ENCODE results near the gene TRPM5.

The TRPM5 gene

DNA sequence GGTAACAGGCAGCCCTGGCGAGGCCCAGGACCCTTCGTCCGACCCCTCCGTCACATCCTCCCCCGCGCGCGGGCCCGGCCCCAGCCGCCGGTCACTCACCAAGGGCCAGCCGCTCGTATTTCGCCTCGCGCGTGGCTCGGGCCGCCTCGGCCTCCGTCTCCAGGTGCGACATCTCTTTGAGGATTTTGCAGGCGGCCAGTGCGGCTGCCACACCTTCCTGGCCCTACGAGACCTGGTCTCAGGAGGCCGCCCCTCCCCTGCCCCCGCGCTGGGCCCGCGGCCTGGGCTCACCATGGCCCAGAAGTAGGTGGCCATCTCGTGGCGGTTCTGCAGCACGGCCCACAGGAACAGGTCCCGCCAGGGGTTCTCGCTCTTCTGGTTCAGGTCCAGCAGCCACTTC is 29.7 kb downstream of the TRPM5 start:
- Histone ChIP-seq H3K4me3 (ENCODE audit: insufficient read depth, low read depth, low read length, poor library complexity, severe bottlenecking) (no peak overlapping the region), H3K27ac (ENCODE audit: insufficient read depth, low read length, poor library complexity, severe bottlenecking) (no peak overlapping the region), H3K9me3 (ENCODE audit: control insufficient read depth, low read length) (no peaks in the 10 kb centered on the region), H3K36me3 (ENCODE audit: control insufficient read depth, insufficient read depth, low read length) (no peaks in the 10 kb centered on the region), H3K4me1 (ENCODE audit: control insufficient read depth, insufficient read depth, low read length, poor library complexity, severe bottlenecking) (no peaks in the 10 kb centered on the region), H3K27me3 (replicated peaks; ENCODE audit: control insufficient read depth, insufficient read depth, low read length, poor library complexity, severe bottlenecking) (no peaks in the 10 kb centered on the region)
- DNase-seq, result no peak

DNA sequence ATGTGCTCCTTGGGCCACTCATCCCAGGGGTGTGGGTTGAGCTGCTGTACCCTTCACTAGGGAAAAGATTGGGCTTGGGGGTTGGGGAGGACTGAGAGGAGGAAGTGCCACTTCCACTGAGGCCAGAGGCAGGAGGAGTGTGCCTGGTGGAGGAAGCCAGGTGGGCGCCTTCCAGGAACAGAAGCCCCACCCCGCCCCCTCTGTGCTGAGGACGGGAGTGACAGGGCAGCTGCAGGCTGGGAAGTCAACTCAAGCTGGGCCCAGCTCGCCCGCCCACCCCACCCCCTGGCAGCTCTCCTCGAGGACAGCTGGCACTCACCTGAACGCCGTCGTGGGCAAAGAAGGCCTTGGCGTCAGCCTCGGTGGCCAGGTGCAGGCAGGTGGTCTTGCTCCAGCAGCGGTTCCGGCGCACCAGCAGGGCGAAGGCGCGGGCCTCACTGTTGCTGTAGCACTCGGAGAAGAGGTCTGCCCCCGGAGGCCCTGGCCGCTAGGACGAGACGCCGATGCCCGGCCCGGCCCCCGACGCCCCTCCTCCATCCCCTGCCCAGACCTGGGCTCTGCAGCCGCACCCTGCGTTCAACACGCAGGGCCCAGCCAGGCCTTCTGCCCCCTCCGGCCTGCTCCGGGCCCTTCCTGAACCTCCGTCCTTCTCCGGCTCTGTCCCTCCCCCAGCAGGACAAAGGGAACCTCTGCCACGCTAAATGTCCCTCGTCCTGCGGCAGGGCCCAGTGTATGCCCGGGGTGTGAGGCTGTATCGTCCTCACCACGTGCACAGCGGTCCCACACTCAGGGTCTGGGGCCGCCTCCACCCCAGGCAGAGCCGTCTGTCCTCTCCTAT is 30.4 kb downstream of the TRPM5 start:
- H3K4me3 ChIP-seq (ENCODE audit: insufficient read depth, low read depth, low read length, poor library complexity, severe bottlenecking), result no peak overlapping the region
- H3K27me3 ChIP-seq (replicated peaks; ENCODE audit: control insufficient read depth, insufficient read depth, low read length, poor library complexity, severe bottlenecking), result no peaks in the 10 kb centered on the region
- no peak for DNase-seq
- no peaks in the 10 kb centered on the region for H3K4me1 ChIP-seq (ENCODE audit: control insufficient read depth, insufficient read depth, low read length, poor library complexity, severe bottlenecking)
- no peak overlapping the region for H3K27ac ChIP-seq (ENCODE audit: insufficient read depth, low read length, poor library complexity, severe bottlenecking)
- no peaks in the 10 kb centered on the region for H3K36me3 ChIP-seq (ENCODE audit: control insufficient read depth, insufficient read depth, low read length)
- H3K9me3 ChIP-seq (ENCODE audit: control insufficient read depth, low read length), result no peaks in the 10 kb centered on the region

DNA sequence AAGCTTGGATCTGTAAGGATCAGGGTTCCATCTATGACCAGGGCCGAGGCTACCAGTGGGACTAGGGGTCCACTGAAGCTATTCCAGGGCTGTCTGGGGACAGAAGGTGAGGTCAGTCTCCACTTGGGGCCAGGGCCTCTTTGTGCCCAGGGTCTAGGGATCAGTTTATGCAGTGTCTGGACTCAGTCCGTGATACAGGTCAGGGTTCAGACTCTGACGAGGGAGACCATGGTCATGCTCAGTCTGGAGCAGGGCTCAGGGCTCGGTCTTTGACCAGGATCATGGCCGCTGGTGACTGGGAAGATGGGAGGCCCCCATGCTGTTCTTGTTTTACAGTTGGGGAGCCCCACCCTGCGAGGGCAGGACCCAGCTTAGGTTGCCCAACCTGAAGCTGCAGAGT is 32.0 kb downstream of the TRPM5 start:
- no peaks in the 10 kb centered on the region for H3K4me1 ChIP-seq (ENCODE audit: control insufficient read depth, insufficient read depth, low read length, poor library complexity, severe bottlenecking)
- no peak for DNase-seq

DNA sequence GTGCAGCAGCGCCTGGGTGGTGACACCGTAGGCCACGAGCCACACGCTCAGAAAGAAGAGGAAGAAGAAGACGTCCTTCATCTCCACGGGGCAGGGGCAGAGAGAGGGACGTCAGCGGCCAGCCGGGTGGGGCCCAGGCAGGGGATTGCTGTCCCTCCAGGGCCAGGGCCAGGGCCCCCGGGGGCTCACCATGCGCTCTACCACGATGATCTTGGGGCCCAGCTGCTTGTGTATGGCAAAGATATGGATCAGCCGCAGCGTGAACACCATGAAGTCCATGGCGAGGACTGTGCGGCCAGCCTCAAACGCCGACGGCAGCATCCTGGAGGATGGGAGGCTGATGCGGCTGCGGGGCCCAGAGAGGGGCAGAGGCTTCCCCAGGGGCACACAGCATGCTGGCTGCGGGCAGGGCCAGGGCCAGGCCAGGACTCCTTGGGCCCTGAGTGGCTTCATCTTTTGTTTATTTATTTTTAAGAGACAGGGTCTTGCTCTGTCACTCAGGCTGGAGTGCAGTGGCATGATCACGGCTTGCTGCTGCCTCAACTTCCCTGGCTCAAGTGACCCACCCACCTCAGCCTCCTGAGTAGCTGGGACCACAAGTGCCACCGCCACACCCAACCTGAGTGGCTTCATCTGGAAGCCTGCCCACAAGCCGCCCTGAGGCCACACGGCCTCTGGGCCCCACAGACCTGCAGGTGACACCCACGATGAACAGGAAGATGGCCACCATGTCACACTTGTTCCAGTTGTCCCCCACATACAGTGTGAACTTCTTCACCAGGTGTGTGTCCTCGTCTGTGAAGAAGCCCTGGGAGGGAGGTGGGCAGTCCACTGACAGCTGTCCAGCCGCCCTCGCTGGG is 32.6 kb downstream of the TRPM5 start:
- Histone ChIP-seq H3K27ac (ENCODE audit: insufficient read depth, low read length, poor library complexity, severe bottlenecking) (no peak overlapping the region), H3K9me3 (ENCODE audit: control insufficient read depth, low read length) (no peaks in the 10 kb centered on the region), H3K36me3 (ENCODE audit: control insufficient read depth, insufficient read depth, low read length) (no peaks in the 10 kb centered on the region), H3K4me1 (ENCODE audit: control insufficient read depth, insufficient read depth, low read length, poor library complexity, severe bottlenecking) (no peaks in the 10 kb centered on the region), H3K4me3 (ENCODE audit: insufficient read depth, low read depth, low read length, poor library complexity, severe bottlenecking) (no peak overlapping the region), H3K27me3 (replicated peaks; ENCODE audit: control insufficient read depth, insufficient read depth, low read length, poor library complexity, severe bottlenecking) (no peaks in the 10 kb centered on the region)
- DNase-seq, result no peak

More for the DNA sequence above, 32.0 kb downstream of the TRPM5 start:
- H3K4me3 ChIP-seq (ENCODE audit: insufficient read depth, low read depth, low read length, poor library complexity, severe bottlenecking), result no peak overlapping the region
- H3K9me3 ChIP-seq (ENCODE audit: control insufficient read depth, low read length), result no peaks in the 10 kb centered on the region
- H3K36me3 ChIP-seq (ENCODE audit: control insufficient read depth, insufficient read depth, low read length), result no peaks in the 10 kb centered on the region
- H3K27ac ChIP-seq (ENCODE audit: insufficient read depth, low read length, poor library complexity, severe bottlenecking), result no peak overlapping the region
- no peaks in the 10 kb centered on the region for H3K27me3 ChIP-seq (replicated peaks; ENCODE audit: control insufficient read depth, insufficient read depth, low read length, poor library complexity, severe bottlenecking)

DNA sequence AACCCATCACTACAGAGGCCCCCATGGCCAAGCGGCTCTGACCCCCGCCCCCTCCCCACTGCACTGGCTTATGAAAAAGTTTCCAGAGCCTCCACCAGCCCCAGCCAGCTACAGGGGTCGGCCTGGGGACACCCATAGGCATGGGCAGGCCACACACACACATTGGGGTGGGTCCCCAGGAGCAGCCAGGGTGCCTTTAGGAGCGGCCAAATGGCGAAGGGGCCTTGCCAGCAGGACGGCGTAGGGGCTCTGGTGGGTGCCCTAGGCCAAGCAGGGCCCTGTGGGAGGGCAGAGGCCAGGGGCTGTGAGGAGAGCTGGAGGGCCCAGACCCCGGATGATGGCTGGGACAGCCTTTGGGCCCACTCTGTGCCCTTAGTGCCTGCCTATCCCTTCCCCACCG is 33.7 kb downstream of the TRPM5 start:
- Histone ChIP-seq H3K27me3 (replicated peaks; ENCODE audit: control insufficient read depth, insufficient read depth, low read length, poor library complexity, severe bottlenecking) (no peaks in the 10 kb centered on the region), H3K4me1 (ENCODE audit: control insufficient read depth, insufficient read depth, low read length, poor library complexity, severe bottlenecking) (no peaks in the 10 kb centered on the region), H3K9me3 (ENCODE audit: control insufficient read depth, low read length) (no peaks in the 10 kb centered on the region), H3K4me3 (ENCODE audit: insufficient read depth, low read depth, low read length, poor library complexity, severe bottlenecking) (no peak overlapping the region), H3K36me3 (ENCODE audit: control insufficient read depth, insufficient read depth, low read length) (no peaks in the 10 kb centered on the region), H3K27ac (ENCODE audit: insufficient read depth, low read length, poor library complexity, severe bottlenecking) (no peak overlapping the region)
- no peak for DNase-seq

DNA sequence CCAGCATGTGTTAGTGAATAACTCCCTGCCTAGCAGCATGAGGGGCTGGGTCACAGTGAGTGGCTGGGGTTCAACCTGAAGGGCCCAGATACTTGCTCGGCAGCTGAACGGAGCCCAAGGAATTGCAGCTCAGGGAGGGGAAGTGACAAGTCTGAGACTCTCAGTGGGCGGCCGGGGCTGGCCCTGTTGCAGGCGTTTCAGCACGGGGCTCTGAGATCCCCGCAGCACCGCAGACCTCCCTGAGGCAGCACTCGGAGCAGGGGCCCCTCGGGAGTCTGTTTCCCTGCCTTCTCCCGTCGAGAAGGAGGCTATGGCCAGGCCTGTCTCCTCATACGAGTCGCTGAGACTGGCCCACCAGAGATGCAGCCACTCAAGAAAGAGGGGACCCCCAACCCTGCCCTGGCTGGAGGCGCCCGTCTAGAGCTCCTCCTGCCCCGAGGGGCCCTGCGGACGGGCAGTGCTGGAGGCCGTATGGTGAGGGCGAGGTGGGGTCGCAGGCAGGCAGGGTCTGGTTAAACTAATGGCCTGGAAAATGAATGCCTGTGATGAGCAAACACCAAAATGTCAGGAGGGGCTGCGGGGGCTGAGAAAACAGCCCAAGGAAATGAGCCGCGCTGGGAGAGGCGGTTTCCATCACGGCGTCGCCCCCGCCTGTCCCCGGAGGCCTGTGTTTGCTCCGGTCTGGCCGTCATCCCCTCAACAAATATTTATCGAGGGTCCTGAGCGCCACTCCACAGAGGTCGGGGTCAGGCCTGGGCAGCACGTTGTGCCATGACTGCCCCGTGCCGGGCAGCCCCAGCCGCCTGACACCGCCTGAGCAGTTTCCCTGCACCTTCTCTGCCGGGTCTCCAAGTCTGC is 34.5 kb downstream of the TRPM5 start:
- Histone ChIP-seq H3K27ac (ENCODE audit: insufficient read depth, low read length, poor library complexity, severe bottlenecking) (no peak overlapping the region), H3K9me3 (ENCODE audit: control insufficient read depth, low read length) (no peaks in the 10 kb centered on the region), H3K27me3 (replicated peaks; ENCODE audit: control insufficient read depth, insufficient read depth, low read length, poor library complexity, severe bottlenecking) (no peaks in the 10 kb centered on the region), H3K36me3 (ENCODE audit: control insufficient read depth, insufficient read depth, low read length) (no peaks in the 10 kb centered on the region), H3K4me1 (ENCODE audit: control insufficient read depth, insufficient read depth, low read length, poor library complexity, severe bottlenecking) (no peaks in the 10 kb centered on the region), H3K4me3 (ENCODE audit: insufficient read depth, low read depth, low read length, poor library complexity, severe bottlenecking) (no peak overlapping the region)
- no peak for DNase-seq

DNA sequence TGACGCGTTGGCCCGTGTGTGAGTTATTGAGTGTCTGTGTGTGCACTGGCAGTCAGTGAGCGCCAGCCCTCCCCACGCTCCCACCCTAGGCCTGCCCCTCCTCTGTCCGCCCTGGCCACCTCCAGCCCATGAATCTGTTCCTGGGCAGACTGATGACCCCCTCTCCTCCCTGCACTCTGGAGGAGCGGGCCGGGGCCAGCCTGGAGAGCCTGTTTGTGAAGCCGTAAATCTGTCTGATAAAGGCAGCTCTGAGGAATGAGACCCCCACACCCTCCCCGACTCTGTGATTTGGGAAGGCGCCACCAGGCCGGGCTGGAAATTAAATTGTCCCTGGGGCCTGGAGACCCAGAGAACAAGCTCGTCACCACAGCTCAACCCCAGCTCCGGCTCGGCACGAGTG is 35.2 kb downstream of the TRPM5 start:
- H3K9me3 ChIP-seq (ENCODE audit: control insufficient read depth, low read length), result no peaks in the 10 kb centered on the region
- no peak overlapping the region for H3K4me3 ChIP-seq (ENCODE audit: insufficient read depth, low read depth, low read length, poor library complexity, severe bottlenecking)
- no peaks in the 10 kb centered on the region for H3K27me3 ChIP-seq (replicated peaks; ENCODE audit: control insufficient read depth, insufficient read depth, low read length, poor library complexity, severe bottlenecking)
- H3K27ac ChIP-seq (ENCODE audit: insufficient read depth, low read length, poor library complexity, severe bottlenecking), result no peak overlapping the region
- no peaks in the 10 kb centered on the region for H3K4me1 ChIP-seq (ENCODE audit: control insufficient read depth, insufficient read depth, low read length, poor library complexity, severe bottlenecking)
- H3K36me3 ChIP-seq (ENCODE audit: control insufficient read depth, insufficient read depth, low read length), result peaks cover 3% of the 10 kb centered on the region
- DNase-seq, result no peak

DNA sequence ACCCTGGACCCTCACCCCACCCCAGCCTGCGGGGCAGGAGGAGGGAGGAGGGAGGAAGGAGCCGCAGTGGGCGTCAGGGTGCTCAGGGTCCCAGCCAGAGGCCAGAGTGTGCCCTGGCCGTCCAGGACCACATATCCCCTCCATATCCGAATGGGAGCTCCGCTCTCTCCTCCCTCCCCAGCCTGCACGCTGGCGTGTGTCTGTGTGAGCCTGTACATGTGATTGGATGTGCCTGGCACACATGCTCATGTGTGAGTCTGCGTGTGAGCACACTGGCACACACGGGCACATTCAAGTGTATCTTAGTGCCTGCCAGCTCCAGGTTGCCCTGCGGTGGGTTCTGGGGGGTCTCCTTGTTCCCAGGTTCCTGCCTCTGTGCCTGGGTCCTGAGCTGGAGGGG is 35.6 kb downstream of the TRPM5 start:
- no peak for DNase-seq
- no peak overlapping the region for H3K27ac ChIP-seq (ENCODE audit: insufficient read depth, low read length, poor library complexity, severe bottlenecking)

DNA sequence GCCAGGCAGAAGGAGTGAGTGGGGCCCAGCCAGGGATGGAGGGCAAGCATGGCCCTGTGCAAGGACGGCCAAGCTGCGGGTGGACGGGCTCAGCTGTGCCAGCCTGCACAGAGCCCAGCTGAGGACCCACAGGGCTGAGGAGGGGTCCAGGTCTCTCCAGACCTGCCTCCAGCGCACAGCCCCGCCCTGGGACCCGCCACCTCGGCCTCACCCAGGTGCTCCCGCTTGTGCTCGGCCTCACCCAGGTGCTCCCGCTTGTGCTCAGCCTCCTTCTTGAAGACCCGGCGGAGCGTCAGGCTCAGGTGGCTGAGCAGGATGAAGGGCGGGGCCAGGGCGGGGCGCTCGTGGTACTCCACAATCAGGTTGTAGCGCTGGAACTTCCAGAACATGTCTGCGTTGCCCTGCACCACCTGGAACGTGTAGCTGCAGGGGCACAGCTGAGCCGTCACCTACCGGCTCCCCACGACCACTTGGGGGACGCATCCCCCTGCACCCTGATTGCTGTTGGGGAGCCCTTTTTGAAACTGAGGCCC is 37.4 kb downstream of the TRPM5 start:
- no peak for DNase-seq
- H3K27ac ChIP-seq (ENCODE audit: insufficient read depth, low read length, poor library complexity, severe bottlenecking), result no peak overlapping the region
- peaks cover 24% of the 10 kb centered on the region for H3K36me3 ChIP-seq (ENCODE audit: control insufficient read depth, insufficient read depth, low read length)
- peaks cover 5% of the 10 kb centered on the region for H3K4me1 ChIP-seq (ENCODE audit: control insufficient read depth, insufficient read depth, low read length, poor library complexity, severe bottlenecking)
- H3K4me3 ChIP-seq (ENCODE audit: insufficient read depth, low read depth, low read length, poor library complexity, severe bottlenecking), result no peak overlapping the region
- no peaks in the 10 kb centered on the region for H3K27me3 ChIP-seq (replicated peaks; ENCODE audit: control insufficient read depth, insufficient read depth, low read length, poor library complexity, severe bottlenecking)
- no peaks in the 10 kb centered on the region for H3K9me3 ChIP-seq (ENCODE audit: control insufficient read depth, low read length)

More for the DNA sequence above, 35.6 kb downstream of the TRPM5 start:
- Histone ChIP-seq H3K4me3 (ENCODE audit: insufficient read depth, low read depth, low read length, poor library complexity, severe bottlenecking) (no peak overlapping the region), H3K4me1 (ENCODE audit: control insufficient read depth, insufficient read depth, low read length, poor library complexity, severe bottlenecking) (no peaks in the 10 kb centered on the region), H3K36me3 (ENCODE audit: control insufficient read depth, insufficient read depth, low read length) (peaks cover 8% of the 10 kb centered on the region), H3K9me3 (ENCODE audit: control insufficient read depth, low read length) (no peaks in the 10 kb centered on the region), H3K27me3 (replicated peaks; ENCODE audit: control insufficient read depth, insufficient read depth, low read length, poor library complexity, severe bottlenecking) (no peaks in the 10 kb centered on the region)

Data from effector memory CD4-positive, alpha-beta T cell (primary cell).